Uterus (tissue), 4 donors: Measurements from ENCODE around the gene ADCY3. TPM values are rescaled to one million over a fixed set of nuclear protein-coding genes. Genes with fewer than 3 reads are reported as not detected.

Experiments
- DNase-seq, 2 donors: peaks; one replicate each; pipeline ENCODE4 v3.0.0-alpha.2; 2019 to 2020
- H3K27ac ChIP-seq, 2 donors: fragments of 200-600 bp; sonication (generic); 1 replicate in 1 of 2; 2 replicates in 1 of 2; pipeline ENCODE4 v1.5.1; 2016 to 2018
- H3K27me3 ChIP-seq, 2 donors: fragments of 200-600 bp; sonication (generic); one replicate each; pipeline ENCODE4 v1.5.1; 2018 to 2019; ENCODE audit warnings: control low read depth in 1 of 2
- H3K36me3 ChIP-seq, 2 donors: fragments of 200-600 bp; sonication (generic); one replicate each; pipeline ENCODE4 v1.5.1; 2019; ENCODE audit warnings: control low read depth in 1 of 2
- H3K4me1 ChIP-seq, 2 donors: fragments of 200-600 bp; sonication (generic); one replicate each; pipeline ENCODE4 v1.5.1; 2018 to 2019; ENCODE audit warnings: control low read depth in 1 of 2
- H3K4me3 ChIP-seq, 2 donors: fragments of 200-600 bp; sonication (generic); 1 replicate in 1 of 2; 2 replicates in 1 of 2; pipeline ENCODE4 v1.5.1; 2018 to 2019; ENCODE audit warnings: mild to moderate bottlenecking in 1 of 2
- H3K9me3 ChIP-seq, 2 donors: fragments of 200-600 bp; sonication (generic); one replicate each; pipeline ENCODE4 v1.5.1; 2019; ENCODE audit warnings: control low read depth in 1 of 2
- CTCF ChIP-seq, 4 experiments: fragments of 200-600 bp in 2 of 4; fragments of 450-650 bp in 2 of 4; sonication (generic) in 2 of 4; IDR thresholded peaks; one replicate each; pipeline ENCODE4 v1.5.1; 2016 to 2019; ENCODE audit warnings: antibody characterized with exemption in 4 of 4, mild to moderate bottlenecking in 2 of 4, moderate library complexity in 1 of 4
- POLR2A ChIP-seq, 2 donors: fragments of 450-650 bp; IDR thresholded peaks; one replicate each; pipeline ENCODE4 v1.6.1; 2016; ENCODE audit warnings: antibody characterized with exemption in 2 of 2, mild to moderate bottlenecking in 1 of 2, moderate library complexity in 1 of 2
- intact Hi-C: fragments of 100-400 bp; cut with DNase I; formaldehyde crosslinking; loops from one replicate; pipeline ENCODE4 v1.15.1; 2023; ENCODE audit warnings: low total_unique reads
- small RNA-seq: library from RNA; depleted of rRNA; stranded (forward); fragments of <200 nt; gene quantifications from one replicate; pipeline ENCODE3, GENCODE V24; 2016
- total RNA-seq, 4 donors: library from RNA; depleted of rRNA in 3 of 4; stranded (reverse); fragments of >200 nt in 3 of 4; gene quantifications; one replicate each; pipeline versions ENCODE4 v1.1.0 to v1.2.4, GENCODE V29; 2014 to 2023
- donor health status: DM: yes; HTN: yes; CAD: no.

Gene ADCY3
- total RNA-seq, 4 donors from 2014 or later = 37.9 to 104 (median 51.7) TPM

- TF ChIP-seq POLR2A (IDR thresholded peaks at IDR 0.05) = no peak
- no peak for TF ChIP-seq CTCF (IDR thresholded peaks at IDR 0.05)
These were observed 149.0 kb downstream of the ADCY3 start for GRCh38 chr2:24771061-24771460.

More at GRCh38 chr2:24771061-24771460, 149.0 kb downstream of the ADCY3 start:
- no peak overlapping the region for H3K4me3 ChIP-seq
- no peaks in the 10 kb centered on the region for H3K9me3 ChIP-seq
- no peak for DNase-seq
- intact Hi-C loops = no loop called here
- H3K4me1 ChIP-seq = no peaks in the 10 kb centered on the region
- no peaks in the 10 kb centered on the region for H3K36me3 ChIP-seq
- H3K27ac ChIP-seq = no peak overlapping the region
- no peaks in the 10 kb centered on the region for H3K27me3 ChIP-seq

Small RNAs within 50 kb of the gene (small RNA-seq; reads per million reads assigned to genes)
- not detected for gene AC013267.1
- gene RF00016 = not detected

Other genes starting within 250 kb of the ADCY3 start
- 100 to 1,000 TPM in 1 of 4 donors, 10 to 100 TPM in 2, 1 to 10 TPM in 1; 4.7 to 226 (median 22.8) TPM for gene PTRHD1, start 126.8 kb downstream of the ADCY3 start, total RNA-seq
- gene CENPO, start 126.8 kb downstream of the ADCY3 start, total RNA-seq = 10 to 100 TPM in 1 of 4 donors, 1 to 10 TPM in 3; 1.0 to 16.0 (median 2.2) TPM
- gene DNAJC27, start 51.7 kb upstream of the ADCY3 start, total RNA-seq = 10 to 100 TPM in 1 of 4 donors, 1 to 10 TPM in 3; 3.1 to 15.3 (median 7.8) TPM
- gene EFR3B, start 121.8 kb upstream of the ADCY3 start, total RNA-seq = 1 to 10 TPM in 2 of 4 donors, under 1 TPM in 1, not detected in 1; under 0.01 to 6.1 (median 1.3) TPM
- 10 to 100 TPM in 1 of 4 donors, 1 to 10 TPM in 3; 1.4 to 26.9 (median 6.4) TPM for gene POMC, start 248.3 kb upstream of the ADCY3 start, total RNA-seq